Activated naive CD4-positive, alpha-beta T cell treated with anti-CD3 and anti-CD28 coated beads for 36 hours (primary cell): ENCODE results near the gene NFX1. TPM values are rescaled to one million over a fixed set of nuclear protein-coding genes. Genes with fewer than 3 reads are reported as not detected.
"Not testable (repeated sequence)": the region's sequence is repeated elsewhere in the genome, so short reads cannot be mapped to it uniquely, and the experiment has no call there.

Experiments used
- CTCF ChIA-PET: fragments of 350-600 bp; sonication (Branson Sonifier 250); formaldehyde crosslinking; loops from one replicate; lab custom pipeline; 2021; ENCODE audit warnings: antibody characterized with exemption; lab: Charles Lee
- DNase-seq: peaks from one replicate; pipeline ENCODE4 v3.0.0-alpha.2; 2020
- H3K27ac Mint-ChIP-seq: one replicate; pipeline ENCODE4 v1.8.0; 2021; ENCODE audit warnings: mild to moderate bottlenecking, mixed read lengths
- H3K27me3 Mint-ChIP-seq: one replicate; pipeline ENCODE4 v1.8.0; 2021; ENCODE audit warnings: low read depth, mixed read lengths
- H3K36me3 Mint-ChIP-seq: one replicate; pipeline ENCODE4 v1.8.0; 2021; ENCODE audit warnings: low read depth, mixed read lengths
- H3K4me1 Mint-ChIP-seq: one replicate; pipeline ENCODE4 v1.8.0; 2021; ENCODE audit warnings: low read depth, mixed read lengths
- H3K4me3 Mint-ChIP-seq: one replicate; pipeline ENCODE4 v1.8.0; 2021; ENCODE audit warnings: mild to moderate bottlenecking, moderate library complexity, mixed read lengths
- H3K9me3 Mint-ChIP-seq: one replicate; pipeline ENCODE4 v1.8.0; 2021; ENCODE audit warnings: mixed read lengths
- intact Hi-C: fragments of 100-400 bp; cut with micrococcal nuclease; formaldehyde crosslinking; loops from one replicate; pipeline ENCODE4 v1.15.1; 2023
- total RNA-seq, 2 experiments: library from RNA; stranded (reverse); gene quantifications; one replicate each; pipeline ENCODE4 v1.2.3, GENCODE V29; 2021

NFX1 gene
- total RNA-seq, 2 experiments from 2014 or later, result 32.4 to 32.6 TPM

DNA sequence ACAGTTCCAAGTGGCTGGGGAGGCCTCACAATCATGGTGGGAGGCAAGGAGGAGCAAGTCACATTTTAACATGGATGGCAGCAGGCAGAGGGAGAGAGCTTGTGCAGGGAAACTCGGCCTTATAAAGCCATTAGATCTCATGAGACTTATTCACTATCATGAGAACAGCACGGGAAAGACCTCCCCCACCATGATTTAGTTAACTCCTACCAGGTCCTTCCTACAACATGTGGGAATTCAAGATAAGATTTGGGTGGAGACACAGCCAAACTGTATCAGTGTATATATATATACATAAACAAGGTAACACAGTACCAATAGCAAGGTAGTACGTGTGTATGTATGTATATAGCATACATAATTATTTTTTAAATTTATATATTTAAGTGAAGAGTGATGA is 50.9 kb downstream of the NFX1 start:
- no peak for DNase-seq
- intact Hi-C loops, result loop anchor here (1.0 kb wide), 1 partner anchor 54 kb away; no protein-coding TSS in a partner anchor
- Mint-ChIP-seq H3K4me3 (no peak overlapping the region), H3K36me3 (peaks cover 50% of the 10 kb centered on the region), H3K27me3 (no peaks in the 10 kb centered on the region), H3K9me3 (peaks cover 22% of the 10 kb centered on the region), H3K27ac (no peak overlapping the region), H3K4me1 (peaks cover 3% of the 10 kb centered on the region)
- CTCF ChIA-PET, result no interaction called here

DNA sequence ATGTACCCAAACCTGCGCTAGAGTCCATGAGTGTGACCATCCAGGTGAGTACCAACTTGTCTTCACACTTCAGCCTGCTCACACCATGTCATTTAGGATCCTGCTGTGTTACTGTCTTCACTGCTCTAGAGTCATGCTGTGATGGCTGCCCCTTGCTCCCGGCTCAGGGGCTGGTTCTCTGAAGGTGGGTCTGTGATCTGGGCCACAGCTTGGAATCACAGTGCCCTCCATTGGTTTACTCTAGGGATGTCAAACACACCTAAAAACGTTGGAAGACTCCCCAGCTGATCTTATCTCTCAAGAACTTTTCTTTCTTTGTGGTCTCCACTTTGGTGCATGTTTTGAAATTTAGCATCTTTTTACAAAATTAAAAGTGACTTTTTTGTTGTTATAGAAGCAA is 53.8 kb downstream of the NFX1 start:
- peak overlapping the region; percentile 59 for H3K27ac Mint-ChIP-seq
- intact Hi-C loops, result no loop called here
- no peaks in the 10 kb centered on the region for H3K27me3 Mint-ChIP-seq
- CTCF ChIA-PET, result no interaction called here
- no peak overlapping the region for H3K4me3 Mint-ChIP-seq
- H3K4me1 Mint-ChIP-seq, result peaks cover 3% of the 10 kb centered on the region
- peaks cover 18% of the 10 kb centered on the region for H3K9me3 Mint-ChIP-seq
- peaks cover 58% of the 10 kb centered on the region for H3K36me3 Mint-ChIP-seq
- no peak for DNase-seq

DNA sequence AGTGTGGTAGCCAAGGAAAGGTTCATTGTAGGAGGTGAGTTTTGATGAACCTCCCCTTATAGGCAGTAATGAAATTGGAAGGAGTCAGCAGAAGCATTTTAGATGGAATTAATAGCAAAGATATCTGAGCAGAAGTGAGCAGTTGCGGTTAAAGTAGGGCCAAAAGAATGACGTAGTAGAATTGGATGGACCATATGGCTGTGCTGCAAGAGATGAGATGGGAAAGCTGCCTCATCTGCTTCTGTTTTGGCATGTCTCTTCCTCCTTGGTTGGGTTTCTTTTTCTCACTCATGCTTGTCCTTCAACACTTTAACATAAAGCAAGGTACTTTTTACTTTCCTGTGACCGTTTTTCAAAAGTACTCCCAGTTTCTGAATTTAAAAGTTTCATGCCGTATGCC is 56.2 kb downstream of the NFX1 start:
- H3K9me3 Mint-ChIP-seq, result no peaks in the 10 kb centered on the region
- peak overlapping the region; percentile 47 for H3K27ac Mint-ChIP-seq
- H3K4me1 Mint-ChIP-seq, result no peaks in the 10 kb centered on the region
- CTCF ChIA-PET, result no interaction called here
- intact Hi-C loops, result no loop called here
- H3K27me3 Mint-ChIP-seq, result no peaks in the 10 kb centered on the region
- no peak overlapping the region for H3K4me3 Mint-ChIP-seq
- no peak for DNase-seq
- H3K36me3 Mint-ChIP-seq, result peaks cover 40% of the 10 kb centered on the region

DNA sequence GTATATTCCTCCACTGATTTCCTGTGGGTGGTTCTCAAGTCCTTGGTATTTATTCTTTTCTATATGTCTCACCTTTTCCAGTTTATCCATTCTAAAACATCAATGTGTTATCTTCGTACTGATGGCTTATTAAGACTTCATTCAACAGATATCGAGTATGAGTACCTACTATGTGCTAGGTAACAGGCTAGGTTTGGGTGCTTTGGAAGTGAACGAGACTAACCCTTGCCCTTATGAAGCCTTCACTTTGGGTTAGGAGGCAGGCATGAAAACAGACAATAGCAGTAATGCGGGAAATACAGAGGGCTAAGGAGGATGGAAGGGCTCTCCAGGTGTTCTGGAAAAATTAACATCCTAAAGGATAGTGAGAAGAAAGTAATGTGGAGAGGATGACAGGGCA is 58.7 kb downstream of the NFX1 start:
- no peak overlapping the region for H3K27ac Mint-ChIP-seq

DNA sequence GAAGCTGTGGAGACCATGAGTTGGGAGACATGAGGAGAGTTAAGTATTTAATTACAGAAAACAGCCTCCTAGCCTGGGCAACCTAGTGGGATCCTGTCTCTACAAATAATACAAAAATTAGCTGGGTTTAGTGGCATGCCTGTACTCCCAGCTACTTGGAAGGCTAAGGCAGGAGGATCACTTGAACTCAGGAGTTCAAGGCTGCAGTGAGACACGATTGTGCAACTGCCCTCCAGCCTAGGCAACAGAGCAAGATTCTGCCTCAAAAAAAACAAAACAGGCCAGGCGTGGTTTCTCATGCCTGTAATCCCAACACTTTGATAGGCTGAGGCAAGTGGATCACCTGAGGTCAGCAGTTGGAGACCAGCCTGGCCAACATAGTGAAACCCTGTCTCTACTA is 59.4 kb downstream of the NFX1 start:
- Mint-ChIP-seq H3K27ac (no peak overlapping the region), H3K27me3 (no peaks in the 10 kb centered on the region), H3K9me3 (no peaks in the 10 kb centered on the region), H3K36me3 (peaks cover 41% of the 10 kb centered on the region), H3K4me1 (no peaks in the 10 kb centered on the region), H3K4me3 (no peak overlapping the region)
- CTCF ChIA-PET, result interaction anchor here (0.6 kb wide), 1 partner anchor 64 kb away, joined by 3 read pairs; no protein-coding TSS in a partner anchor
- DNase-seq, result no peak
- intact Hi-C loops, result no loop called here

More for the DNA sequence above, 58.7 kb downstream of the NFX1 start:
- CTCF ChIA-PET, result no interaction called here
- DNase-seq, result no peak
- intact Hi-C loops, result no loop called here
- Mint-ChIP-seq H3K36me3 (peaks cover 39% of the 10 kb centered on the region), H3K9me3 (no peaks in the 10 kb centered on the region), H3K4me3 (no peak overlapping the region), H3K4me1 (no peaks in the 10 kb centered on the region), H3K27me3 (no peaks in the 10 kb centered on the region)

DNA sequence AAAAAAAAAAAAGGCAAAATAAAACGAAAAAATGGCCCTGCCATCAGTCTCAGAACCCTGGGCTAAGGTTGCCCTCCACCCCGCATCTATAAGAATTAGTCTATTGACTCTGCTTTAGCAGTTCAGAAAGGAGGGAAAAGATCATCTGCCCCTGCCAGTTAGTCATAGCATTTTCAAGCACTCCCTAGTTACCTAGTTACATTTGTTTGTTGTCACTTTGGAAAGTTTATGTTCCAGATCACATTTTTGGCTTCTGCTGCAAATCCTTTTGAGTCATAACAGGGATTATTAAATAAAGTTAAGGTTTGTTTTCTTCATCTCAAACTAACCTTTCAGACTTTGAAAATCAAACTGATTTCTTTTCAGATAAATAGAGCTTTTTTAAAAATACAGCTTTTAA is 60.0 kb downstream of the NFX1 start:
- intact Hi-C loops, result no loop called here
- H3K9me3 Mint-ChIP-seq, result no peaks in the 10 kb centered on the region
- H3K4me1 Mint-ChIP-seq, result no peaks in the 10 kb centered on the region
- no peak for DNase-seq
- H3K4me3 Mint-ChIP-seq, result no peak overlapping the region
- H3K36me3 Mint-ChIP-seq, result peaks cover 43% of the 10 kb centered on the region
- H3K27me3 Mint-ChIP-seq, result no peaks in the 10 kb centered on the region
- no peak overlapping the region for H3K27ac Mint-ChIP-seq
- CTCF ChIA-PET, result interaction anchor here (1.2 to 1.4 kb wide), 2 partner anchors 25 to 116 kb away, joined by 3 read pairs; no protein-coding TSS in a partner anchor

DNA sequence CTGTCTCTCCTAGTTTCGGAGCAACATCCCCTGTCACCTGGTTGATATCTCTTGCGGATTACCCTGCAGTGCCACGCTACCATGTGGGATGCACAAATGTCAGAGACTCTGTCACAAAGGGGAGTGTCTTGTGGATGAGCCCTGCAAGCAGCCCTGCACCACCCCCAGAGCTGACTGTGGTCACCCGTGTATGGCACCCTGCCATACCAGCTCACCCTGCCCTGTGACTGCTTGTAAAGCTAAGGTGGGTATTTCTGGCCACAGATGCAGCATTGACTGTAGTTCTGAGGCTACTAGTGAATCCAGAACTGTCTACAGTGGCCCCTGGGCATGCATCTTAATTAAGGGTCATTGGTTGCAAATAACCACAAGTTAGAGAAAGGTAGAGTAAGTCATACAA is 61.2 kb downstream of the NFX1 start:
- Mint-ChIP-seq H3K36me3 (peaks cover 42% of the 10 kb centered on the region), H3K4me3 (no peak overlapping the region), H3K27me3 (no peaks in the 10 kb centered on the region), H3K4me1 (no peaks in the 10 kb centered on the region), H3K27ac (no peak overlapping the region), H3K9me3 (no peaks in the 10 kb centered on the region)
- DNase-seq, result no peak
- CTCF ChIA-PET, result interaction anchor here (0.6 to 1.4 kb wide), 3 partner anchors 24 to 287 kb away, joined by 3 read pairs; no protein-coding TSS in a partner anchor
- intact Hi-C loops, result no loop called here

DNA sequence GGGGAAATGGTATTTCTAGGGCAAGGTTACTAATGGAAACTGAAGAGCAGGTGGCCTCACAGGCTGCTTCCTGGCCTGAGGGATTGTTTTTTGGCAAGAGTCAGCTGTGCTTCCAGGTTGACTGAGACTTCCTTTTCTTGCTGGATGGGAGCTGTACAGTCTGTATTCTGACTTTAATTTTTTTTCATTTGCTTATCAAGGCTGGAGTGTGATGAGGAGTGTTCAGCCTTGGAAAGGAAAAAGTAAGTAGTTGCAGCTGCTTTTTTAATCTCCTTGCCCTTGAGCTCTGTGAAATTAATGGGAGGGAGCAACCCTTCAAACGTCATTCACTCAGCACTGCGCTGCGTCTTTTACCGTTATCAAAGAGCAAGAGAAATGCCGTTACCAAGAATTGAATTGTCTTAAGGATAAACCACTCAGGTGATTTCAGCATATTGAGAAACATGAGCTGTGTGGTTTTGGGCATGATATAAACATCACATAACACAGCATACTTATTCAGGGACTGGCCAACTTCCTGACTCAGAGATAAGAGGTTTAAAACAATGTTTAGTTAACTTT is 64.4 kb downstream of the NFX1 start:
- Mint-ChIP-seq H3K36me3 (peaks cover 21% of the 10 kb centered on the region), H3K27me3 (no peaks in the 10 kb centered on the region), H3K4me3 (no peak overlapping the region), H3K4me1 (no peaks in the 10 kb centered on the region), H3K9me3 (no peaks in the 10 kb centered on the region), H3K27ac (peak overlapping the region; percentile 75)
- no peak for DNase-seq
- intact Hi-C loops, result loop anchor here (5.0 kb wide), 1 partner anchor 32 kb away; no protein-coding TSS in a partner anchor
- CTCF ChIA-PET, result interaction anchor here (1.4 to 4.4 kb wide), 2 partner anchors 19 to 61 kb away, joined by 4 to 27 read pairs; no protein-coding TSS in a partner anchor

DNA sequence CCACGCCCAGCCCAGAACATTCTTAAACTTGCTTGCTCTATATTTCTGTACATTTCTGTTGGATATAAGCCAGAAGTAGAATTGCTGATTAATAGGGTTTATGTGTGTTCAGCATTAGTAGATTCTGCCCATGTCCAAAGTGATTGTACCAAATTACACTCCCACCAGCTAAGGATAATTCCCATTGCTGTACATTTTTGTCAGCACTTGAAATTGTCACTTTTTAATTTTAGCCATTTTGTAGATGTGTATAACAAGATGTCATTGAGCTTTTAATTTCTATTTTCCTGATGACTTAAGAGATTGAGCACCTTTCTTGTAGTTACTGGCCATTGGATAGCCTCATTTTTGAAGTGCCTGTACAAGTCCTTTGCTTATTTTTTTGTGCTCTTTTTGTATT is 65.6 kb downstream of the NFX1 start:
- no peak for DNase-seq
- Mint-ChIP-seq H3K9me3 (no peaks in the 10 kb centered on the region), H3K36me3 (peaks cover 21% of the 10 kb centered on the region), H3K4me1 (no peaks in the 10 kb centered on the region), H3K27ac (no peak overlapping the region), H3K4me3 (no peak overlapping the region), H3K27me3 (no peaks in the 10 kb centered on the region)
- intact Hi-C loops, result loop anchor here (5.0 kb wide), 1 partner anchor 34 kb away; no protein-coding TSS in a partner anchor
- CTCF ChIA-PET, result interaction anchor here (4.4 kb wide), 1 partner anchor 18 kb away, joined by 27 read pairs; no protein-coding TSS in a partner anchor

DNA sequence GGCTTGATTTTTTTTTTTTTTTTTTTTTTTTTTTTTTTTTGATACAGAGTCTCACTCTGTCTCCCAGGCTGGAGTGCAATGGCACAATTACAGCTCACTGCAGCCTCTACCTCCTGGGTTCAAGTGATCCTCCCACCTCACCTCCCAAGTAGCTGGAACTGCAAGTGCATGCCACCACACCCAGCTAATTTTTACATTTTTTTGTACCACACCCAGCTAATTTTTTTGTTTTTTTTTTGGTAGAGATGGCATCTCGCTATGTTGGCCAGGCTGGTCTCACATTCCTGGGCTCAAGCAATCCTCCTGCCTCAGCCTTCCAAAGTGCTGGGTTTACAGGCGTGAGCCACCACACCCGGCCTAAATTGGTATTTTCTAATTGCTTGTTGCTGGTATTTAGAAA is 68.3 kb downstream of the NFX1 start:
- H3K4me3 Mint-ChIP-seq, DNase-seq, H3K9me3 Mint-ChIP-seq, H3K4me1 Mint-ChIP-seq, H3K27ac Mint-ChIP-seq, H3K27me3 Mint-ChIP-seq: not testable (repeated sequence)
- CTCF ChIA-PET, result interaction anchor here (0.7 to 1.6 kb wide), 2 partner anchors 16 to 83 kb away, joined by 3 read pairs; no protein-coding TSS in a partner anchor
- H3K36me3 Mint-ChIP-seq, result peaks cover 21% of the 10 kb centered on the region
- intact Hi-C loops, result loop anchor here (5.0 kb wide), 1 partner anchor 36 kb away; no protein-coding TSS in a partner anchor

DNA sequence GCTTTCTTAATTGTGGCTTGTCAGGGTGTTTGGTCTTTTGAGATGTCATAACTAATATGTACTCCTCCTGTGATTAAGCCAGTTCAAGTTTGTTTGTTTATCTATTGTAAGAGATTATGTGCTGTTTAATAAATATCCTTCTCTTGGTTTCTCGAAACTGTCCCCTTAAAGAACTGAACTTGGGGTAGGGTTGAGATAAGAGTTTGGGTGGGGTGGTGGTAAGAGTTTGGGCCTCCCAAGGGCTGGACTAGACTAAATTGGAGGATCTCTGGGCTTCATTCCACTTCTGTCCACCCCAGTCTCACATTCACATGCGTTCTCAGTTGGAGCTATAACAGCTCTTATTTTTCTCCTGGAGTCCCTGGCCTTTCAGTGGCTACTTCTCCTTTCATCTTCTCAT is 73.8 kb downstream of the NFX1 start:
- peak overlapping the region; percentile 14 for H3K27ac Mint-ChIP-seq
- DNase-seq, result no peak

DNA sequence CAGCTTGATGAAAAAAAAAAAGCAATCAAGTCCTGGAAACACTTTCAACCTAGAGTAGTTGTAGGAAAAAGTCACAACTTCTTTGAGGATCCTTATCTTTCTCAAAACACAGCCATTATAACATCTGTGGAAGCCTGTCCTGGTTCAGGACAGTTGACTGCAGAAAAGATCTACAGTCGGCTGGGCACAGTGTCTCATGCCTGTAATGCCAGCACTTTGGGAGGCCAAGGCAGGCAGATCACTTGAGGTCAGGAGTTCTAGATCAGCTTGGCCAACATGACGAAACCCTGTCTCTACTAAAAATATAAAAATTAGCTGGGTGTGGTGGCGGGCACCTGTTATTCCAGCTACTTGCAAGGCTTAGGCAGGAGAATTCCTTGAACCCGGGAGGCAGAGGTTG is 74.5 kb downstream of the NFX1 start:
- H3K4me1 Mint-ChIP-seq, H3K27ac Mint-ChIP-seq, H3K27me3 Mint-ChIP-seq, intact Hi-C loops, DNase-seq, H3K4me3 Mint-ChIP-seq, H3K9me3 Mint-ChIP-seq: not testable (repeated sequence)
- H3K36me3 Mint-ChIP-seq, result peaks cover 16% of the 10 kb centered on the region
- CTCF ChIA-PET, result interaction anchor here (0.7 to 2.6 kb wide), 4 partner anchors 9 to 102 kb away, joined by 3 to 8 read pairs (median 4); no protein-coding TSS in a partner anchor

More for the DNA sequence above, 73.8 kb downstream of the NFX1 start:
- Mint-ChIP-seq H3K9me3 (no peaks in the 10 kb centered on the region), H3K4me1 (no peaks in the 10 kb centered on the region), H3K36me3 (peaks cover 15% of the 10 kb centered on the region), H3K4me3 (no peak overlapping the region), H3K27me3 (no peaks in the 10 kb centered on the region)
- intact Hi-C loops, result no loop called here
- CTCF ChIA-PET, result interaction anchor here (1.2 to 2.6 kb wide), 2 partner anchors 11 to 103 kb away, joined by 4 to 8 read pairs; no protein-coding TSS in a partner anchor
